ENCODE measurements around the gene NPHS1.

DNA sequence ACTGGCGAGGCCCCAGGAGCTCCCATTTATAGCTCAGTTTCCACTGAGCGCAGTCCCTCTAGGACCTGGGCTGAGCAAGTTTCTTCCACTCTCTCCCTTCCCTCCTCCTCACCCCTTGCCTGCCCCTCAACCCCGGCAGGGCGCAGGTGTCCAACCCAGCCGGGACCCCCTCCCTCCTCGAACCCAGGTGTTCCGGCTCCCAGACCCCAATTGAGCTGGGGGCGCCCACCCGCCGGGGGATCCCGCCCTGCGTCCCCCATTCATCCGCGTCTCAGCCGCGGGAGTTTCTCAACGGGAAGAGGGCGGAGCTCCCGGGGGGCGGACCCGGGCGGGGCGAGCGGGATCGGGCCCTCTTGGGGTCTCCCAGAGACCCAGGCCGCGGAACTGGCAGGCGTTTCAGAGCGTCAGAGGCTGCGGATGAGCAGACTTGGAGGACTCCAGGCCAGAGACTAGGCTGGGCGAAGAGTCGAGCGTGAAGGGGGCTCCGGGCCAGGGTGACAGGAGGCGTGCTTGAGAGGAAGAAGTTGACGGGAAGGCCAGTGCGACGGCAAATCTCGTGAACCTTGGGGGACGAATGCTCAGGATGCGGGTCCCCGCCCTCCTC is 4.3 kb upstream of the NPHS1 start, which contains the start of gene KIRREL2:
- TF ChIP-seq, protein P1, sequence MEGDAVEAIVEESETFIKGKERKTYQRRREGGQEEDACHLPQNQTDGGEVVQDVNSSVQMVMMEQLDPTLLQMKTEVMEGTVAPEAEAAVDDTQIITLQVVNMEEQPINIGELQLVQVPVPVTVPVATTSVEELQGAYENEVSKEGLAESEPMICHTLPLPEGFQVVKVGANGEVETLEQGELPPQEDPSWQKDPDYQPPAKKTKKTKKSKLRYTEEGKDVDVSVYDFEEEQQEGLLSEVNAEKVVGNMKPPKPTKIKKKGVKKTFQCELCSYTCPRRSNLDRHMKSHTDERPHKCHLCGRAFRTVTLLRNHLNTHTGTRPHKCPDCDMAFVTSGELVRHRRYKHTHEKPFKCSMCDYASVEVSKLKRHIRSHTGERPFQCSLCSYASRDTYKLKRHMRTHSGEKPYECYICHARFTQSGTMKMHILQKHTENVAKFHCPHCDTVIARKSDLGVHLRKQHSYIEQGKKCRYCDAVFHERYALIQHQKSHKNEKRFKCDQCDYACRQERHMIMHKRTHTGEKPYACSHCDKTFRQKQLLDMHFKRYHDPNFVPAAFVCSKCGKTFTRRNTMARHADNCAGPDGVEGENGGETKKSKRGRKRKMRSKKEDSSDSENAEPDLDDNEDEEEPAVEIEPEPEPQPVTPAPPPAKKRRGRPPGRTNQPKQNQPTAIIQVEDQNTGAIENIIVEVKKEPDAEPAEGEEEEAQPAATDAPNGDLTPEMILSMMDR (IDR thresholded peaks at IDR 0.05; ENCODE audit: control extremely low read depth in 1 of 3, insufficient read depth in 1 of 3, low read depth in 1 of 3, low read length in 3 of 3), result no peak
- TF ChIP-seq GABPA (IDR thresholded peaks at IDR 0.05; ENCODE audit: borderline replicate concordance, insufficient read depth, low read length) (no peak), EP300 (IDR thresholded peaks at IDR 0.05; ENCODE audit: borderline replicate concordance in 1 of 2, low read depth in 2 of 2, low read length in 2 of 2) (no peak), RXRA (IDR thresholded peaks at IDR 0.05; ENCODE audit: insufficient read depth, low read depth, low read length) (no peak), TAF1 (IDR thresholded peaks at IDR 0.05; ENCODE audit: low read depth, low read length) (no peak), POLR2AphosphoS5 (IDR thresholded peaks at IDR 0.05; ENCODE audit: low read depth, low read length) (no peak), NRF1 (IDR thresholded peaks at IDR 0.05; ENCODE audit: low read depth, low read length) (no peak), SIX5 (IDR thresholded peaks at IDR 0.05; ENCODE audit: low read depth, low read length) (no peak), MAX (IDR thresholded peaks at IDR 0.05) (no peak; the same call in none of the 2 replicates), CBX5 (IDR thresholded peaks at IDR 0.05; ENCODE audit: low read depth, low read length) (no peak), CEBPB (IDR thresholded peaks at IDR 0.05; ENCODE audit: low read depth, low read length) (no peak), JUN (IDR thresholded peaks at IDR 0.05; ENCODE audit: low read depth, low read length) (no peak), CHD2 (IDR thresholded peaks at IDR 0.05; ENCODE audit: low read length) (no peak)
